AG09319 (cell line): Measurements from ENCODE around the gene ATXN1.
"Not testable (repeated sequence)": the region's sequence is repeated elsewhere in the genome, so short reads cannot be mapped to it uniquely, and the experiment has no call there.

ENCODE experiments used
- DNase-seq: peaks from one replicate; pipeline ENCODE4 v3.0.0-alpha.2; 2010; ENCODE audit warnings: low read depth; ENCODE audit errors: extremely low read depth
- TF ChIP-seq, protein P1 (sequence below): IDR thresholded peaks from 2 replicates; pipeline ENCODE4 v1.5.1; 2011; ENCODE audit warnings: low read depth, mild to moderate bottlenecking, inconsistent platforms, low read length, moderate library complexity

ATXN1 gene

DNA sequence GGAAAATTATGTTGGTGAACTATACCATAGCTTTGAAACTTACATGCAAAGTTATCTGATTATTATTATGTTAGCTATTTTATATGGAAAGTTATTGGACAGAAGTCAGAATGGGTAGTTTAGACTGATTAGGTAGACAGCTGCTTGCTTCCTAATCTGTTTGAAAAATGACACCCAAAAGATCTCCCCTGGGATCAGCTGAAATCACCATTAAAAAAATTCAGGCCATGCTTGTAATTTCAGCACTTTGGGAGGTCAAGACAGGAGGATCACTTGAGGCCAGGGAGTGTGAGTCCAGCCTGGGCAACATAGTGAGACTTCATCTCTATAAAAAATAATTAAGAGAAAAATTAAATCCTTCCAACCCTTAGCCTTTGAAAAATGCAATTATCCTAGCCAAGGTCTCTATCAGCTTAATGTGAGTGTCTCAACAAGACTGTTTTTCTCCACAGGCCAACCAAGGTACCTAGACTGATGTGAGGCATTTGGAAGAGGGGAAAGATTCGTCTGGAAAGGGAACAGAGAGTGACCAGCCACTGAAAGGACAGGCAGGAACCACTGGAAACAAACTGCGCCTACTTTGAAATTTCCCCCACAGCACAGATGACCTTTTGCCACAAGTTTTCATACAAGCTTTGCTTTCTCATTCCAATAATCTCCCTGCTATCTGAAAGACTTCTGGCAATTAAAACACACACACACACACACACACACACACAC, 290.6 kb downstream of the ATXN1 start:
- TF ChIP-seq, protein P1, sequence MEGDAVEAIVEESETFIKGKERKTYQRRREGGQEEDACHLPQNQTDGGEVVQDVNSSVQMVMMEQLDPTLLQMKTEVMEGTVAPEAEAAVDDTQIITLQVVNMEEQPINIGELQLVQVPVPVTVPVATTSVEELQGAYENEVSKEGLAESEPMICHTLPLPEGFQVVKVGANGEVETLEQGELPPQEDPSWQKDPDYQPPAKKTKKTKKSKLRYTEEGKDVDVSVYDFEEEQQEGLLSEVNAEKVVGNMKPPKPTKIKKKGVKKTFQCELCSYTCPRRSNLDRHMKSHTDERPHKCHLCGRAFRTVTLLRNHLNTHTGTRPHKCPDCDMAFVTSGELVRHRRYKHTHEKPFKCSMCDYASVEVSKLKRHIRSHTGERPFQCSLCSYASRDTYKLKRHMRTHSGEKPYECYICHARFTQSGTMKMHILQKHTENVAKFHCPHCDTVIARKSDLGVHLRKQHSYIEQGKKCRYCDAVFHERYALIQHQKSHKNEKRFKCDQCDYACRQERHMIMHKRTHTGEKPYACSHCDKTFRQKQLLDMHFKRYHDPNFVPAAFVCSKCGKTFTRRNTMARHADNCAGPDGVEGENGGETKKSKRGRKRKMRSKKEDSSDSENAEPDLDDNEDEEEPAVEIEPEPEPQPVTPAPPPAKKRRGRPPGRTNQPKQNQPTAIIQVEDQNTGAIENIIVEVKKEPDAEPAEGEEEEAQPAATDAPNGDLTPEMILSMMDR = no peak
- no peak for DNase-seq

DNA sequence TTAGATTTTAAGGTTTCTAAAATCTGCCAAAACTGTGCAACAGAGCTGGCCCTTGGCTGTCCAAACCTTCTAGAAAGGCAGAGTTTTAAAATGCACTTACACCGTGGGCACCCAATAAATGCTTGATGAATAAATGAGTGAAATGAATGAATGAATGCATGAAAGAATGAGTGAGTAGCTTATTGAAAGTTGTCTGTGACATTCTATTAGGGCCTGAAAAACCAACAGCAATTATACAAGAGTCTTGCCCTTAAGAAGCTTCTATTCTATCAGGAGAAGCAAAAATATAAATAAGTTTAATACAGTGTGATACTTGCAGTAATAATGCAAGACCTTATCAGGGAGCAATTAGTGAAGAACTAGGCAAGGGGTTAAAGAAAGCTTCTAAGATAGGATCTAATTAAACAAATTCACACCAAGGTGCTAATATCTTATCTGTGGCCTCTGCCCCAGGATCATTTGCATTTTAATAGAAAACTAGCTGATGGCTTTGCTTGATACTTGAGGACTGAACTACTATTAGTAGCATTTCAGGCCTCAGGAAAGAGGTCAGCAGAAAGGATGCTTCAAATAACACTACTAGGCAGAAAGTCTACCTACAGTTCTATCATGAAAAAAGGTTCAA, 292.2 kb downstream of the ATXN1 start:
- TF ChIP-seq, protein P1 = no peak
- no peak for DNase-seq

DNA sequence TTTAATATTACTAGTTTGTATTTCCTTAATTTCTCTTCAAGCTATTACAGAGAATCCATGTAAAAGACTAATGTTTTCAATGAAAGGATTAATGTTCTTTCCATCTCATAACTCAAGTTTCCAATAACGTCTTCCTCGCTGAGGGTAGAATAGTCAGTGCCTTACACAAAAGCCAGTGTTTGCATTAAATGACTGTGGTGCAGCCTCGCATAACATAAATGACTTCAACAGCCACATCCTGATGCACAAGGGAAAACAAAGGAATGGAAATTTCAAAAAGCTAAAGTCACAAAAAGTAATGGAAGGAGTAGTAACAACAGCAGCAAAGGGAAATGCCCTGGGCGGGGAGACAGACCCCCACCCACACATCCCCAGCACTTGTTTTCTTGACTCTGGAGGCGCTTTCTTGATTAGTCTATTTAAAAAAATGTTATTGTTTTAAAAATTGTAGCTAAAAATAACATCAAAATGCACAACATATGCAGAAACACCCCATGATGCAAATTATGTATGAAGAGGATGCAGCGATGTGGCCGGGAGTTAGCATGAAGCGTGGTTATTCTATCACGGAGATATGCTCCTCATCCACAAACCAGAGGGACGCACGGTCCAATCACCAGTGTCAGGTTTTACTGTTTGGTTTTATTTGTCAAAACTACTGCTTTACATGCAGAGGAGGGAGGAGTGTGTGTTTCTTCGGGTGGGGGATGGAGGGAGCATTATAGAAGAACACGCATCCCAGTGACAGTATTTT, 294.3 kb downstream of the ATXN1 start:
- DNase-seq = no peak
- TF ChIP-seq, protein P1 = no peak

DNA sequence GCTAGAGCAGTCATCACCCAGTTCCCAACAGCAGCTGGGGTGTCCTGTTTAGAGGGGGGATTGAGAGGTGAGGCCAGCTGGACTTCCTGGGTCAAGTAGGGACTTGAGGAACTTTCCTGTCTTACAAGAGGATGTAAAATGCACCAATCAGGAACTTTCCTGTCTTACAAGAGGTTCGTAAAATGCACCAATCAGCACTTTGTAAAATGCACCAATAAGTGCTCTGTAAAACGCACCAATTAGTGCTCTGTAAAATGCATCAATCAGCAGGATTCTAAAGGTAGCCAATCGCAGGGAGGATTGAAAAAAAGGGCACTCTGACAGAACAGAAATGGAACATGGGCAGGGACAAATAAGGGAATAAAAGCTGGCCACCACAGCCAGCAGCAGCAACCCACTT, 297.2 kb downstream of the ATXN1 start:
- DNase-seq = no peak
- TF ChIP-seq, protein P1 = no peak

DNA sequence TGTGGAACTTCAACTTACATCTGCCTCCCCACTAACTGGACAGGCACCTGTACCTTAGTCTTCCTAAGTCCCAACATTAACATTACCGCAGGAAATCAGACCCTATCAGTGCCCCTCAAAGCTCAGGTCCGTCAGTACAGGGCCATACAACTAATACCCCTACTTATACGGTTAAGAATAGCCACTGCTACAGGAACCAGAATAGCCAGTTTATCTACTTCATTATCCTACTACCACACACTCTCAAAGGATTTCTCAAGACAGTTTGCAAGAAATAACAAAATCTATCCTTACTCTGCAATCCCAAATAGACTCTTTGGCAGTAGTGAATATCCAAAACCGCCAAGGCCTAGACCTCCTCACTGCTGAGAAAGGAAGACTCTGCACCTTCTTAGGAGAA, 298.0 kb downstream of the ATXN1 start:
- not testable (repeated sequence) for DNase-seq

DNA sequence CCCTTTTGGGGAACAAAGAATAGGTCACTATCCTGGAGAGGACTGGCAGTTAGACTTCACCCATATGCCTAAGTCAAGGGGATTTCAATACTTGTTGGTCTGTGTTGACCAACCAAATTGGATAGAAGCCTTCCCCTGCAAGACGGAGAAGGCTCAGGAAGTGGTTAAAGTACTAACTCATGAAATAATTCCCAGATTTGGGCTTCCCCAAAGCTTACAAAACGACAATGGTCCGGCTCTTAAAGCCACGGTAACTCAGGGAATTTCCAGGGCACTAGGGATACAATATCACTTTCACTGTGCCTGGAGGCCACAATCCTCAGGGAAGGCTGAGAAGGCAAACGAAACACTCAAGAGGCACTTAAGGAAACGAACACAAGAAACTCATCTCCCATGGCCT, 299.8 kb downstream of the ATXN1 start:
- no peak for DNase-seq
- TF ChIP-seq, protein P1 = no peak

DNA sequence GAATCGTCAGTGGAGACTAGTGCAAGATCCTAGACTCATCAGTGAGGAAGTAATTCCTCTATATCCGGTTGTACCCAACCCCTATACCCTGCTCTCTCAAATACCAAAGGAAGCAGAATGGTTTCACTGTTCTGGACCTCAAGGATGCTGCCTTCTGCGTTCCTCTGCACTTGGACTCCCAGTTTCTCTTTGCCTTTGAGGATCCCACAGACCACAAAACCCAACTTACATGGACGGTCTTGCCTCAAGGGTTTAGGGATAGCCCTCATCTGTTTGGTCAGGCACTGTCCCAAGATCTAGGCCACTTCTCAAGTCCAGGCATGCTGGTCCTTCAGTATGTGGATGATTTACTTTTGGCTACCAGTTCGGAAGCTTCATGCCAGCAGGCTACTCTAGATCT, 301.8 kb downstream of the ATXN1 start:
- DNase-seq = not testable (repeated sequence)

DNA sequence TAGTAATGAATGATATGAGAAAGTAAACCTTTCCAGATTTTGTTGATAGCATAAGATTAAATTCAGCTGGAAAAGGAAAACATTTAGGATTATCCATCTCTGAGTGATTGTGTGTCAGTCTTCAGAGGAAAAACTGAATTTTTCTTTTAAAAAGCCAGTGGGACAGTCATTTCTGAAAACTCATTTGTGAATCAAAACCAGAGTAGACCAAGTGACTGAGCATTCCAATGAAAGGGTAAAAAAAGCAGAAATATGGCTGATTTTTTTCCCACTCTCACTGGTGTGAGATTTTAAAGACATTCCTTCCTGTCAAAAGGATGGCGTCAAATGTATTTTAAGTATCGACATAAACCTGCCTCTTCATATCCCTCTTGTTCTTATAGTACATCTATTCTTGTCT, 308.9 kb downstream of the ATXN1 start:
- DNase-seq = no peak
- TF ChIP-seq, protein P1 = no peak
